Testis (tissue), 2 donors: ENCODE measurements around the gene KLHL26.

Experiments
- POLR2A ChIP-seq: fragments of 450-650 bp; IDR thresholded peaks from one replicate; pipeline ENCODE4 v1.6.1; 2017; ENCODE audit warnings: antibody characterized with exemption, mild to moderate bottlenecking, moderate library complexity
- TF ChIP-seq, protein P1 (sequence below), 3 experiments: fragments of 450-650 bp in 2 of 3; fragments of 200-600 bp in 1 of 3; sonication (generic) in 1 of 3; IDR thresholded peaks; one replicate each; pipeline ENCODE4 v1.5.1; 2016 to 2019; ENCODE audit warnings: antibody characterized with exemption in 3 of 3, mild to moderate bottlenecking in 2 of 3, moderate library complexity in 1 of 3

DNA sequence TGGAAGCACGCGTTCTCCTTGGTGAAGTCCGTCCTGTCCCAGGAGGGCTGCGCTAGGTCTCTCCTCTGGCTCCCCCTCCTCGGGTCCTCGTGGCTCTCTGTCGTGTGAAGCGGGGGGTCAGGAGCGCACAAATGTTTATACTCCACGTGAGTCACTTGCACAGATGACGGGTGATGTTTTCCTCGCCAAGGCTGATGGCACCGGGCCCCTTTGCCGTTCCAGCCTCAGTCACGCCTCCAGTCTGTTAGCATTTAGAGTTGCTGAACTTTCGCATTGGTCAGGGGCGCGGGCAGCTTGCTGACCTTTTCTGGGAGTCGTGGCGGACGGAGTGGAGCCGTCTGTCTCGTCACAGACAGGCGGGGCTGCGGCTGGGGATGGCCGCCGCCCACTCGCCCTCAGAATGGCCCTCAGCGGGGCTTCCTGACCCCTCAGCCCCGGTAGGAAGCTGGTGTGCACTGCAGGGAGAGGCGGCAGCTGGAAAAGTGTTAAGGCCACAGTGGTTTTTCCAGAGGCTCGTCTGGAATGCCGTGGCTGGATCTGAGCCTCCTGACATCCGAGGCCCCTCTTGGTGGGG is 13.7 kb downstream of the KLHL26 start:
- TF ChIP-seq, protein P1, sequence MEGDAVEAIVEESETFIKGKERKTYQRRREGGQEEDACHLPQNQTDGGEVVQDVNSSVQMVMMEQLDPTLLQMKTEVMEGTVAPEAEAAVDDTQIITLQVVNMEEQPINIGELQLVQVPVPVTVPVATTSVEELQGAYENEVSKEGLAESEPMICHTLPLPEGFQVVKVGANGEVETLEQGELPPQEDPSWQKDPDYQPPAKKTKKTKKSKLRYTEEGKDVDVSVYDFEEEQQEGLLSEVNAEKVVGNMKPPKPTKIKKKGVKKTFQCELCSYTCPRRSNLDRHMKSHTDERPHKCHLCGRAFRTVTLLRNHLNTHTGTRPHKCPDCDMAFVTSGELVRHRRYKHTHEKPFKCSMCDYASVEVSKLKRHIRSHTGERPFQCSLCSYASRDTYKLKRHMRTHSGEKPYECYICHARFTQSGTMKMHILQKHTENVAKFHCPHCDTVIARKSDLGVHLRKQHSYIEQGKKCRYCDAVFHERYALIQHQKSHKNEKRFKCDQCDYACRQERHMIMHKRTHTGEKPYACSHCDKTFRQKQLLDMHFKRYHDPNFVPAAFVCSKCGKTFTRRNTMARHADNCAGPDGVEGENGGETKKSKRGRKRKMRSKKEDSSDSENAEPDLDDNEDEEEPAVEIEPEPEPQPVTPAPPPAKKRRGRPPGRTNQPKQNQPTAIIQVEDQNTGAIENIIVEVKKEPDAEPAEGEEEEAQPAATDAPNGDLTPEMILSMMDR (IDR thresholded peaks at IDR 0.05): no peak
- no peak for TF ChIP-seq POLR2A
